HepG2 (cell line): Measurements from ENCODE around the gene AMZ2. TPM values are rescaled to one million over a fixed set of nuclear protein-coding genes. Genes with fewer than 3 reads are reported as not detected.
"Not testable (repeated sequence)": the region's sequence is repeated elsewhere in the genome, so short reads cannot be mapped to it uniquely, and the experiment has no call there.

ENCODE experiments used
- ATAC-seq: fragments of 200-7000 bp; cut with Tn5 transposase; 3 replicates; pipeline ENCODE4 v1.9.1; 2020; ENCODE audit warnings: mild to moderate bottlenecking, moderate library complexity
- BruUV-seq: library from RNA; stranded (reverse); fragments of 400-500 nt; replicated peaks from 2 replicates; lab custom pipeline; 2021; lab: Mats Ljungman, UMichigan
- CTCF ChIA-PET: fragments of 300-600 bp; formaldehyde crosslinking; extraction: SDS; loops from one replicate; lab custom pipeline; 2021; ENCODE audit warnings: low total read pairs, inconsistent platforms, low intra/inter-chr PET ratio; lab: Yijun Ruan, JAX
- POLR2A ChIA-PET: fragments of 350-600 bp; sonication (Branson Sonifier 250); formaldehyde crosslinking; loops from one replicate; lab custom pipeline; 2020; ENCODE audit warnings: antibody characterized with exemption, inconsistent platforms; lab: Yijun Ruan, JAX
- DNase-seq: peaks from one replicate; pipeline ENCODE4 v3.0.0-alpha.2; 2015; ENCODE audit warnings: low spot score
- FAIRE-seq: peaks from 3 replicates; lab custom pipeline; 2011; peaks lifted over from hg19 to GRCh38; lab: Jason Lieb, UNC
- H2AFZ ChIP-seq: one replicate; pipeline ENCODE4 v1.6.1; 2011; ENCODE audit warnings: low read length, inconsistent platforms
- H3K27ac ChIP-seq: fragments of 300-600 bp; 3 replicates; pipeline ENCODE4 v1.8.0; 2011; ENCODE audit warnings: mixed run types, mild to moderate bottlenecking, mixed read lengths, low read length, inconsistent platforms; ENCODE audit not compliant: insufficient read depth; ENCODE audit errors: extremely low read length
- H3K27me3 ChIP-seq, 2 experiments: fragments of 200-600 bp in 1 of 2; 2 replicates in 1 of 2; 3 replicates in 1 of 2; pipeline versions ENCODE4 v1.6.0 to v1.8.0; 2011; ENCODE audit warnings: low read length in 2 of 2, mild to moderate bottlenecking in 2 of 2, moderate library complexity in 2 of 2, inconsistent platforms in 1 of 2; ENCODE audit not compliant: insufficient read depth in 2 of 2, control insufficient read depth in 1 of 2
- H3K36me3 ChIP-seq, 2 experiments: fragments of 200-600 bp in 1 of 2; replicated peaks in 1 of 2; 2 replicates in 1 of 2; 3 replicates in 1 of 2; pipeline versions ENCODE4 v1.5.1 to v1.8.0; 2011; ENCODE audit warnings: low read length in 2 of 2, inconsistent platforms in 1 of 2; ENCODE audit not compliant: insufficient read depth in 2 of 2, control insufficient read depth in 1 of 2
- H3K4me1 ChIP-seq: 2 replicates; pipeline ENCODE4 v1.5.1; 2012; ENCODE audit warnings: low read length, inconsistent platforms; ENCODE audit not compliant: insufficient read depth
- H3K4me2 ChIP-seq: 2 replicates; pipeline ENCODE4 v1.6.0; 2011; ENCODE audit warnings: low read depth, low read length, inconsistent platforms
- H3K4me3 ChIP-seq, 3 experiments: fragments of 200-600 bp in 1 of 3; sonication (generic), shearing (Covaris generic) in 1 of 3; replicated peaks in 1 of 3; 2 replicates each; pipeline ENCODE4 v1.5.1; 2011 to 2016; ENCODE audit warnings: low read length in 3 of 3, inconsistent platforms in 2 of 3, low read depth in 2 of 3, mild to moderate bottlenecking in 2 of 3, control low read depth in 1 of 3, mixed read lengths in 1 of 3; ENCODE audit not compliant: insufficient read depth in 1 of 3
- H3K79me2 ChIP-seq: one replicate; pipeline ENCODE4 v1.6.1; 2011; ENCODE audit warnings: low read length, inconsistent platforms; ENCODE audit not compliant: insufficient read depth
- H3K9ac ChIP-seq: 2 replicates; pipeline ENCODE4 v1.6.0; 2011; ENCODE audit warnings: mild to moderate bottlenecking, low read depth, low read length, inconsistent platforms; ENCODE audit not compliant: insufficient read depth
- H3K9me3 ChIP-seq: 2 replicates; pipeline ENCODE4 v1.5.1; 2012; ENCODE audit warnings: mild to moderate bottlenecking, low read length
- H4K20me1 ChIP-seq: 2 replicates; pipeline ENCODE4 v1.6.0; 2011; ENCODE audit warnings: inconsistent platforms, mild to moderate bottlenecking, low read length, moderate library complexity; ENCODE audit not compliant: insufficient read depth
- JUNB ChIP-seq: sonication (generic); formaldehyde crosslinking; IDR thresholded peaks from 2 replicates; pipeline ENCODE4 v1.8.0; 2022; ENCODE audit warnings: missing genetic modification reagents, mild to moderate bottlenecking, borderline replicate concordance
- RCOR2 ChIP-seq: IDR thresholded peaks from 2 replicates; pipeline ENCODE4 v1.6.1; 2016; ENCODE audit warnings: missing biosample characterization, missing genetic modification reagents
- ZNF501 ChIP-seq: sonication (generic); formaldehyde crosslinking; IDR thresholded peaks from 2 replicates; pipeline ENCODE4 v1.5.1; 2020; ENCODE audit warnings: mild to moderate bottlenecking, moderate library complexity, missing genetic modification reagents
- ZNF547 ChIP-seq: sonication (generic); formaldehyde crosslinking; IDR thresholded peaks from 2 replicates; pipeline ENCODE4 v1.5.1; 2020; ENCODE audit warnings: mild to moderate bottlenecking, missing genetic modification reagents
- ZNF557 ChIP-seq: sonication (generic); formaldehyde crosslinking; IDR thresholded peaks from 2 replicates; pipeline ENCODE4 v1.4.0; 2020; ENCODE audit warnings: missing genetic modification reagents
- ZNF598 ChIP-seq: sonication (generic); formaldehyde crosslinking; IDR thresholded peaks from 2 replicates; pipeline ENCODE4 v1.5.1; 2020; ENCODE audit warnings: mild to moderate bottlenecking, missing genetic modification reagents, borderline replicate concordance
- ZNF784 ChIP-seq: sonication (generic); formaldehyde crosslinking; IDR thresholded peaks from 2 replicates; pipeline ENCODE4 v1.5.1; 2020; ENCODE audit warnings: missing genetic modification reagents, mild to moderate bottlenecking, borderline replicate concordance
- WGBS: methylation state at CpG from one replicate; pipeline ENCODE4 v1.1.6; 2017; ENCODE audit warnings: low lambda C conversion rate; 5-methylcytosine and 5-hydroxymethylcytosine counted together
- in situ Hi-C: cut with HindIII; loops from 2 replicates; pipeline ENCODE4 v1.10.0; 2017; ENCODE audit warnings: low pct_unique_long_range_greater_than_20kb; ENCODE audit not compliant: extremely low pct_ligation_motif_present
- intact Hi-C: fragments of 100-400 bp; cut with micrococcal nuclease; formaldehyde crosslinking; loops from one replicate; pipeline ENCODE4 v1.10.0; 2022; ENCODE audit not compliant: unreplicated experiment
- polyA plus RNA-seq, 8 experiments: library from polyadenylated mRNA; depleted of rRNA in 3 of 8; stranded (reverse) in 7 of 8; unstranded in 1 of 8; fragments of >200 nt; fragmentation: Illumina TruSeq in 4 of 8; extraction: Trizol in 4 of 8; gene quantifications; 2 replicates each; pipeline versions ENCODE4 v1.2.1 to v1.2.3, GENCODE V29; 2011 to 2016; ENCODE audit warnings: low read depth in 4 of 8, missing spikeins in 1 of 8, mixed read lengths in 1 of 8; ENCODE audit not compliant: insufficient read depth in 1 of 8
- total RNA-seq, 5 experiments: library from RNA; depleted of rRNA; stranded (reverse); fragments of >200 nt; fragmentation: Illumina TruSeq; extraction: Trizol; gene quantifications; 2 replicates each; pipeline ENCODE4 v1.2.3, GENCODE V29; 2016; ENCODE audit warnings: low read depth in 1 of 5

The AMZ2 gene
- total and polyA plus RNA-seq, 2 of the 13 experiments (the other 11 are each of a cell fraction or from before 2014, with no cell fraction given) = 86.9 to 90.2 TPM

GRCh38 chr17:68253426-68253825, 5.6 kb downstream of the AMZ2 start:
- peaks cover 34% of the 10 kb centered on the region for H3K4me1 ChIP-seq
- H3K79me2 ChIP-seq, H3K9me3 ChIP-seq, H3K36me3 ChIP-seq, H3K27me3 ChIP-seq, intact Hi-C loops, H3K4me3 ChIP-seq, BruUV-seq, DNase-seq, ATAC-seq, POLR2A ChIA-PET, H3K9ac ChIP-seq, CTCF ChIA-PET, in situ Hi-C loops, H4K20me1 ChIP-seq, FAIRE-seq, H3K4me2 ChIP-seq, H3K27ac ChIP-seq, H2AFZ ChIP-seq: not testable (repeated sequence)
- WGBS = 95% methylated on average over 7 of the region's 7 CpGs

- 82% methylated on average over 4 of the region's 4 CpGs for WGBS
- no peaks in the 10 kb centered on the region for H3K27me3 ChIP-seq
- no peak overlapping the region for H3K4me2 ChIP-seq
- no peak for DNase-seq
- intact Hi-C loops (no loop called here), in situ Hi-C loops (no loop called here)
- H3K27ac ChIP-seq = no peak overlapping the region
- H3K79me2 ChIP-seq = no peaks in the 10 kb centered on the region
- no peak for FAIRE-seq
- TF ChIP-seq ZNF501 (CRISPR knock-in tag) (0 out of 2 replicates have a peak, but pooled peaks have one; percentile 20), JUNB (no peak), ZNF557 (CRISPR knock-in tag) (no peak), ZNF598 (CRISPR knock-in tag) (0 out of 2 replicates have a peak, but pooled peaks have one; percentile 50), ZNF784 (0 out of 2 replicates have a peak, but pooled peaks have one; percentile 8), ZNF547 (CRISPR knock-in tag) (0 out of 2 replicates have a peak, but pooled peaks have one; percentile 37), RCOR2 (no peak)
- POLR2A ChIA-PET = interaction anchor here (1.2 kb wide), 1 partner anchor 8 kb away, joined by 7 read pairs; the partner anchor contains the start of gene AMZ2
- H4K20me1 ChIP-seq = no peaks in the 10 kb centered on the region
- no peak overlapping the region for H2AFZ ChIP-seq
- H3K36me3 ChIP-seq = peaks cover 1 to 3% of the 10 kb centered on the region in 2 experiments; a peak in 3 of 5 replicates
- H3K4me3 ChIP-seq = no peak overlapping the region
- H3K4me1 ChIP-seq = peaks cover 19% of the 10 kb centered on the region
- no TSS peak for BruUV-seq
- H3K9me3 ChIP-seq = no peaks in the 10 kb centered on the region
- peak; percentile 42; the same call in 2 of the 3 replicates for ATAC-seq
- no peak overlapping the region for H3K9ac ChIP-seq
- CTCF ChIA-PET = no interaction called here
Measured at GRCh38 chr17:68255151-68255550, 7.3 kb downstream of the AMZ2 start.
